SKM-1 (cell line): ENCODE data around the gene CHRFAM7A.
"Not testable (repeated sequence)": the region's sequence is repeated elsewhere in the genome, so short reads cannot be mapped to it uniquely, and the experiment has no call there.

Source experiments
- DNase-seq: peaks from one replicate; lab custom pipeline; 2025; ENCODE audit not compliant: unreplicated experiment; lab: John Stamatoyannopoulos, UW

The CHRFAM7A gene

DNA sequence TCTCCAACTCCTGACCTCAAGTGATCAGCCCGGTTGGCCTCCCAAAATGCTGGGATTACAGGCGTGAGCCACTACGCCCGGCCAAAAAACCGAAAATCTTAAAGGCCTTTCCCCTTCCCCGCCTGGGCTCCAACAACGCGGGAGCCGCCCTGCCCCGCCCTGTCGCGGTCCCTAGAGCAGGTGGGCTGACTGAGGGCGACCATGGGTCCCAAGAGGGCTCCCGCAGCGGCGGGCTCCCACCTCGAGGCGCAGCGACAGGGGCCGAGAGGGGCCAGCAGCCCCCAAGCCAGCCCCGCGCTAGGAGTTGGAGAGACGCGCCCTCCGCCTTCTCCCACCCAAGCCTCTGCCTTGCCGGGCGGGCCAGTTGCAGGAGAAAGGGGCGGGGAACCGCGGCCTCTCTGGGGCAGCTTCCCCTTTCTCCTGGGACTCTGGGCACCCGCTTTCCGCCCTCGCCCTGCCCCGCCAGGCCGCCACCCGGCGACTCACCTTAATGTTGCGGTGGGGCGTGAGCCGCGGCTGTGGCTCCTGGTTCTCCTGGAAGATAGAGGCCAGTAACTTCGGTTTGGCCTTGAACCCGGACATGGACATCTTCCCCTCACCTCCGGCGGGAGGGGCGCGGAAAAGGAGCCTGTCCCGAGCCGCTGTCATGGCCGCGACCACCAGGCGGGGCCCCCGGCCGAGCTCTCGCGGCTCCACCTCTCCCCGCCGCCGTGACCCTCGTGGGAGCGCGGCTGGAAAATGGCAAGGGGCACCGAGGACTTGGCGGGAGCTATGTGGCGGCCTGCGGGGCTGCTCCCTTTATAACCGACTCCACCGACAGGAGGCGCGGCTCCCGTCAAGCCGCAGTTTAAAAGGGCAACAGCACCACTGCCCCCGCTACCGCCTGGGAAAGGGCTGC is at the start of gene CHRFAM7A:
CHRFAM7A (minus strand) TSS at position 775 of the 898 bp plus-strand sequence. CDS start 10,189 bp downstream, outside the sequence.
- not testable (repeated sequence) for DNase-seq

DNA sequence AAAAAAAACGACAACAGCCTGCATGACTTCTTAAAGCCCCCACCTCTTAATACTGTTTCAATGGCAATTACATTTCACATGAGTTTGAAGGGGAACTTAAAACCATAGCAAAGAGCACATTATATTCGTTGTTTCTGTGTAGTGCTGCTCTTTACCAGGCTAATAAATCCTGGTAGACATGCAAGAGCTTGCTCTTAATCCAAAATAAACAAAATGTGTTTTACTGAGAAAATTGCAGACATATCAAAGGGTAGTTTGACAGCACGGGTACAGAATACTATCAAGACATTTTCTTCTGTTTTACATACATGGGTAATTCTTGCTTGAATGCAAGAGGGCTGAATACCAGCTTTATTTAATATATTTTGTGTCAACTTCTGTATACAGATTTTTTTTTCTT is 45.0 kb upstream of the CHRFAM7A start:
- not testable (repeated sequence) for DNase-seq

DNA sequence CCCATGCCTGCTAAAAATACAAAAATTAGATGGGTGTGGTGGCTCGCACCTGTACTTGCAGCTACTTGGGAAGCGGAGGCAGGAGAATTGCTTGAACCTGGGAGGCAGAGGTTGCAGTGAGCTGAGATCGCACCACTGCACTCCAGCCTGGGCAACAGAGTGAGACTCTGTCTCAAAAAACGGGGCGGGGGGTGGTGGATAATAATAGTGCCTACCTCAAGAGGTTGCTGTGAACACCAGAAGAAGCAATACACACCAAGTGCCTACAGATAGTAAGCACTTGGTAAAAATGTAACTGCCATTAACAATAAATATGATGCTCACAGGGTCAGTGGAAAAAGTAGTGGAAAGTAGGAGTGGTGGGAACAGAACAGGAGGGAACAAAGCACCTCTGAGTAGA is 42.5 kb upstream of the CHRFAM7A start:
- not testable (repeated sequence) for DNase-seq

DNA sequence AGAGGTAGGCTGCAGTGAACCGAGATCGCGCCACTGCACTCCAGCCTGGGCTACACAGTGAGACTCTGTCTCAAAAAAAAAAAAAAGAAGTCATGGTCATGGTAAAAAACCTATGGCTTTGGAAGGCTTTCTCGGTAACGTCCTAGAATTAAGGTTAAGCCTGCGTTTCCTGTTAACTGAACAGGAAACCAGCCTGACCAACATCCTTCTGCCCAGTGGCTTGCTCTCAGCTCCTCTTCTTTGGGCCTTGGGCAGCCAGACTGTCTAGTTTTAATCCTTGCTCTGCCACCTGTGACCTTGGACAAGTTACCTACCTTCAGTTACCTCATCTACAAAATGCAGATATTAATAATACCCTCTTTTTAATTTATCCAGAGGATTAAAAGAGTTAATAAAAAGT is 27.4 kb upstream of the CHRFAM7A start:
- DNase-seq, result not testable (repeated sequence)

DNA sequence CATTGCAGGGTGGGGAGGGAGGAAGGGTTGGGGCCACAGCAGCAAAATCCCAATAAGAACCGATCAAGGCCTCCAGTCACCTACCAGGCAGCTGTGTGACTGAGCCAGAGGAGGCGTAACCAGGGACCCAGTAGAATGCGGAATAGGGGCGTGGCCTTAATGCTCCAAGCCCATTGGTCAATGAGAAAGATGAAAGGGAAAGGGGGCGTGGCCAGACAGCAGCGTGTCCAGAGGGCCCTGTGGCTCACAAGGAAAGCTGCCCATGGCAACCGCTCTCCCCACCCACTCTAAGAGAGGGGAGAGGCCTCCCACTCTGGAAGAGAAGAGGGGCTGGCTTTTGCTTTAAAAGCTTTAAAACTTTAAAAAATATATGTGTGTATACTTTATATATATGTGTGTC is 20.8 kb upstream of the CHRFAM7A start, which contains the start of gene GOLGA8R:
GOLGA8R (minus strand) TSS at position 101 of the 400 bp plus-strand sequence; CDS start at position 3, 98 bp downstream.
- DNase-seq, result not testable (repeated sequence)

DNA sequence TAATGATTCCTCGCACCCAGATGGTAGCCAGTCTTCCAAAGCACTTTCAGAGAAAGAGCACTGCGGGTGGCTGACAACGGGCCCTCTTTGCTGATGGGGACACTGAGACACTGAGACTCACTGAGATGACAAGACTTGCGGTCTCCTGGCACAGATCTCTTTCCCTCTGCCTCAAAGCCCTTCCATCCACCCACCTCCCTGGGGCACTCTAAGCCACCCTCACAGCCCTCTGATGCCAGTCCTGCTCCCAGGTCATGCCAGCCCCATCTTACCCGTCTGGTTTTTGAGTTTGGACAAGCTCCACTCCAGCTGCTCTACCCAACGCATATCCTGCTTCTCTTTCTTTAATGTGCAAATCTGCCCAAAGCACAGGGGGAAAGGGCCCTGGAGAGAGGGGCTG is 14.3 kb upstream of the CHRFAM7A start:
- not testable (repeated sequence) for DNase-seq

DNA sequence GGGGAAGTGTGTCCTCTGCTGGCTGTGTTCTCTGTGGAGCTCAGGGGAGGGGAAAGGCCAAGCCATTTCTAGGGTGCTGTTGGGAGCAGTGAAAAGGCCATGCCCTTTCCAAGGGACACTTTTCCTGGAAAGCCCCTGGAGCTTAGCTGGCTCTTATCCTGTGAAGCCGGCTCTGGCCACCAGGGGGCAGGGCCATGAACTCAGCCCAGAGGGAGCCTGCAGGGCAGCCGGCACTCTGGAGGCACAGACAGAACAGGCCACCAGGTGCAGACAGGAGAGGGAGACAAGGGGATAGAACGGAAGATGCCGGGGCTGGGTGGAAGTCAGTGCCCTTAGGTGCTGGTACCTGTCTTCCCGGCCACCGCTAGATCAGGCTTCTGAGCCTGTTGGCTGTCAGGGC is 5.6 kb upstream of the CHRFAM7A start:
- not testable (repeated sequence) for DNase-seq

DNA sequence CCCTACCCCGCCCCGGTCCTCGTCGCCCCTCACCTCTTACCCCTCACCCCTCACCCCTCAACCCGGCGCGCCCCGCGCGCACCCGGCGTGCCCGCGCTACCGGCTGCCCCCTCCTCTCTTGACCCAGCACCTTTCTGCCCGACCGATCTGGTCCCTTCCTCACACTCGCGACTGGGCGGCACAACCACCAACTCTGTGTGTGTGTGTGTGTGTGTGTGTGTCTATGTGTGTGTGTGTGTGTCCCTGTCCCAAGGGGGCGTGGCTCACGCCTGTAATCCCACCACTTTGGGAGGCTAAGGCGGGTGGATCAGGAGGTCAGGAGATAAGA is 288 bp upstream of the CHRFAM7A start:
- not testable (repeated sequence) for DNase-seq

DNA sequence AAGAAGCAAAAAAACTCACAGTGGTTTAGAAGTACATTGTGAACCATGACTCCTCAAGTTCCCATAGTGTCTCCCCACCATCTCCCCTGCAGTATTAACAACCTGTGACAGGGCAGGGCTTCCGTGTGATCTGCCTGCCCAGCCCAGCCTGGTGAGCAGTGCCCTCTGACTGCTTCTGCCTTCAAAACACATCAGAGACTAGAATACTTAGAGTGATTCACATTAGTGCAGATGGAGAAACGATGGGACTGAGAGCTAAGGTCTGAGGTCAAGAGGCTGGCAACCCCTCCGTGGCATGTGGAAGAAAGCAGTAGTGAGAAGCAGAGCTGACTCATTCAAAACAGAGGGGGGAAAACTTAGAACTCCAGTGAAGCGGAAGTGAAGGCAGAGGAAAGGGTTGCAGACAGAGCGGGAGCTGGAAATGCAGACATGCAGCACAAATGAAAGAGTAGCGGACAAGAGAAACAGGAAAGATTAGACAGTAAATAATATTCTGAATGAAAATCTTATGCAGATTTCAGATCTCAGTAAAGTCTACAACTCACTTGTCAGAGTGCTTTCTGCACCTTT is 6.9 kb downstream of the CHRFAM7A start:
- not testable (repeated sequence) for DNase-seq

DNA sequence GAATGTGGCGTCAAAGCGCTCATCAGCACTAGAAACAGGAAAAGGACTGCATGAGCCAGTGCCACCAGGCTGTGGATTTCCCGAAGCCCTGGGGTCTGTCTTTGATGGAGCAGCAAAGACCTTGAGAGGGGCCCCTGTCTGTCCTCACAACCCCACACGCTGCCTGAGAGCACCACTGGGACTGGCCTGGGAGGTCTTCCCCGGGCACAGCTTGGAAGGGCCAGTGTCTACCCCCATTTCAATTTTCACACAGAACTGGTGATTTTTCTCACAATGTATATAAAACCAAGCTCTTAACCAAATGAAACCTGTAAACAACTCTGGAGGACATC is 16.3 kb downstream of the CHRFAM7A start:
- not testable (repeated sequence) for DNase-seq

DNA sequence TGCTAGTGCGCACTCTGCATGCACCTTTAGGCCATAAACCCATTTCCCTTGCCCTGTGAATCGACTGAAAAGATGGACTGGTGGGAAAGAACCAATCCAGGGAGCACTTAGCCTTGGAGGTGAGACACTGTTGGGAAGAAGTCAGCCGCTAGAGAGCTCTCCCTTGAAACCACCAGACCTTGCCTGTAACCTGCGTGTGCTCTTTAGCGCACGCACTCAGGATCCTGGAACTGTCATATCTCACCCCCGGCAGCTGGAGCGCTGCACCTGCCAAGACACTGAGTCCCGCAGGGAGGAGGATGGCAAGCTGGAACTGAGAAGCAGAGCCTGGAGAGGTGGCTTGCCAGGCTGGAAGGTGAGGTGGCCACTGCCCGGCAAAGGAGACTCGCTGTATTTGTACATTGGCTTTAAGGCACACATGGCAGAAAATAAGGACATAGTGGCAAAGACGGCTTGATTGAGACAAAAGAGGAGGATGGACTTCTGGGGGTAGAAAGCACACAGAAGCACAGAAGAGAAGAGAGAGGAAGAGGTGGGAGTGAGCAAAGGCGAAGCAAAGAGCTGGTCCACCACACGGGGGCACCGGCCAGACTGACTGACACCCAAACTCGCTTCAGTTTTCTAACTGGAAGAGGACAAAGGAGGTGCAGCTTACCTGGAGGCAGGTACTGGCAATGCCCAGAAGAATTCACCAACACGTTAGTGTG is 16.8 kb downstream of the CHRFAM7A start:
- DNase-seq, result not testable (repeated sequence)

DNA sequence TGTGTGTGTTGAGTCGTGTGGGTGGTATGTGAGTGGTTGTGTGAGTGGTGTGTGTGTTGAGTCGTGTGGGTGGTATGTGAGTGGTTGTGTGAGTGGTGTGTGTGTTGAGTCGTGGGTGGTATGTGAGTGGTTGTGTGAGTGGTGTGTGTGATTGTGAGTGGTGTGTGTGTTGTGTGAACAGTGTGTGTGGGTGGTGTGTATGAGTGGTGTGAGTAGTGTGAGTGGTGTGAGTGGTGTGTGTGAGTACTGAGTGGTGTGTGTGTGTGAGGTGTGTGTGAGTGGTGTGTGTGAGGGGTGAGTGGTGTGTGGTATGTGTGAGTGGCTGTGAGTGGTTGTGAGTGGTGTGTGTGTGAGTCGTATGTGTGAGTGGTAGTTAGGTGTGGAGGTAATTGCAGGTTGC is 17.5 kb downstream of the CHRFAM7A start:
- not testable (repeated sequence) for DNase-seq

DNA sequence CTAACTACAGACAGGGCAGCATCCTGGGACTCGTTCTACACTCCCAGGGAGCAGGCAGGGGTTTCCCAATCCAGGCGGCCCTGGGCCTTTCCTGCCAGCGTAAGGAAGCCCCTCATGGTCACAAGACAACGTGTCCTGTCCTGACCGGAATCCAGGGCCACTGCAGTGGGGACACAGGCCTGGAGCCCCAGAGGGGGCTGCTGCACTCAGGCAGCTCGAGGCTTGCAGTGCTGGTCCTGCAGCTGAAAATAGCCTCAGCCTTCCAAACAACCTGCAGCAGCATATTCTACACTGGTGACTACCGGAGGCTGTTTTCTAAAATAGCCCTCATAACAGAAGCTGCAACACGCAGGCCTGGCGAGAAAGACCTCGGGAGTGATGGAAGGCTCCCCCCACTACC is 18.5 kb downstream of the CHRFAM7A start:
- not testable (repeated sequence) for DNase-seq

DNA sequence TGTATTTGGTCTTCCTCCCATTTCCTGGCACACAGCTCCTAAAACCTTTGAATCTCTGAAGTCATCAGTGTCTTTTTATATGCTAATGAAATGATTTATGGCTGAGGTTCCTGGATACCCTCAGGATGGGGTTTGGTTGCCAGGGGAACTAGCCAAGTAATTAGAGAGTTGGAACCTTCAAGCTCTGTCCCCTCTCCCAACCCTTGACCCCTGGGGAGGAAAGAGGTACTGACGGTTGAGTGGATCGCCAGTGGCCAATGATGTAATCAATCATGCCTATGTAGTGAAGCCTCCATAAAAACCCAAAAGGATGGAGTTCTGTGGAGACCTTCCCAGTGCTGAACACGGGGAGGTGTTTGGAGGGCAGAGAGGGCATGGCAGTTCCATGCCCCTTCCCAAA is 25.1 kb downstream of the CHRFAM7A start:
- not testable (repeated sequence) for DNase-seq

DNA sequence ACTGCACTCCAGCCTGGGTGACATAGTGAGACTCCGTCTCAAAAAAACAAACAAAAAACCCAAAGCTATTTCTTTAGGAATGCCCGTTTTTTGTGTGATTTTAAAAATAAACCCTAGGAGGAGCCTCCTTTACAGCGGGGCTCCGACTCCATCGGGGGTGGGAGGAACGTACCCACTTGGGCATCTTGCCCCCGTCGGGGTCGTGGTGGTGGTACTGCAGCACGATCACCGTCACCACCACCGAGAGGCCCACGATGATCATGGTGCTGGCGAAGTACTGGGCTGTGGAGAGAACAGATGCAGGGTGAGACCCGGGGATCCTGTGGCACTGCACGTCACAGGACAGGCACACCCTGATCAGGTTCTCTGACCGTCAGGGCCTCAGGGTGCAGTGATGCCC is 26.1 kb downstream of the CHRFAM7A start:
- DNase-seq, result not testable (repeated sequence)

DNA sequence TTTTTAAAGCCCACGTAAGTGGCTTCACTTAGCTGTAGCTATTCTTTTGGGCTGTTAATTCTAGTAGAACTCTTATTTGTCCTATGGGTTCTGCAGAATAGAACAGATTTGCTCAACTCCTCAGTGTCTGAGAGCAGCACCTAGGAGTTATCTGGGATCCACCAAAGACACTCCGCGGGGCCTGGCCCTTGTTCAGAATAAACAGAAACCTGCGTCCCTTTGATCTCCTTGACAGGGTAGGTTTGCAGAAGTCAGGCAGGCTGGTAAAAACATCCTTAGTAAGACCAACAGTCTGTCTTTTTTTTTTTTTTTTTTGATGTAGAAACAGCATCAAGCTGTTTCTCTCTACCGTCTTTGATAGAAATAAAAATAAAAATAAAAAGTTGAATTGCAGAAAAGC is 31.9 kb downstream of the CHRFAM7A start:
- not testable (repeated sequence) for DNase-seq

DNA sequence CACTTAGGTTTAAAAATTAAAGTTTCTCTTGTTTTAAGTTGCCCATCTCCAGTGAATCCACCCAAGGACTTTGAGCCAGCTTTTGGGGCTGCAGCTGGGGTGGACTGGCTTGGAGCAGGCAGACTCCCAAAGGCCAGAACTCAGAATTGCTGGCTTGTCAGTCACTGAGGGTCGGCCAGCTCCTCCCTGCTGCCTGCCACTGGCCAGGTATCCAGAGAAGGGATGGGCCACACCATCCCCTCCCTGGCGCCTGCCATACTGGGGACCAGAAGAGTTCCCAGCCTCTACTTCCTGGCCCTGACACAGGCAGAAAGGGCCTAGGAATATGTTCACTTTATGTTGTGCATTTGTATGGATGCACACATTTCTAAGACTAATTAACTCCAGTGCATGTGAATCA is 32.4 kb downstream of the CHRFAM7A start:
- not testable (repeated sequence) for DNase-seq

DNA sequence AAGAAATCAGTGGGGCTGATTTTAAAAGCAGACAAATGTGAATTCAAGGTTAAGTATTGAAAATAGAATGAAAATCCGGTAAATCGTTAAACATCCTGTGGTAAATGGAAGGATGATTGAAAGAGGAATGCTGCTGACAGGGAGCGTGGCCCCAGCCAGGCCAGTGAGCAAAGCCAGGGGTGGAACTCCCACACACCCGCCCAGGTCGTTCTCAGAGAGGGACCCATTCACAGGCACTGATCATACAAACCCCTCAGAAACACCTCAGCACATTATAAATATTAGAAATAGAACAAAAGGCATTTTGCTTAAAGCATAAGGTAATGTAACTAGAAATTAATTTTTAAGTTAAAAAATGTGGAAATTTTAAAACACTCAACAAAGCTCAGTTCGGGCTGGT is 38.3 kb downstream of the CHRFAM7A start:
- not testable (repeated sequence) for DNase-seq

DNA sequence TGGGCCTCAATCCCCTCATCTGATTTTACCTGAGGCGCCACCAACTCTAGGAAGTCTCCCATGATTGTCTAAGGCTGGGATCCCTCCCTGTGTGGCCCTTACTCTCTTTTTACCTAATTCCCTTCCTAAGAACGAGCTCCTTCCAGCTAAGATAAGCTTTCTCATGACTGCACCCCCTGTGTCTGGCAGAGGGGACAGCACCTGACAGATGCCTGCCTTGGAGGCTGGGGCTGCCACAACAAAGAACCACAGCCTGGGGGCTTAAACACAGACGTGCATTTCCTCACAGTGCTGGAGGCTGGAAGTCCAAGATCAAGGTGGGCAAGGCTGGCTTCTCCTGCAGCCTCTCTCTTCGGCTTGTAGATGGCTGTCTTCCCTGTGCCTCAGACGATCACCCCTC is 43.5 kb downstream of the CHRFAM7A start:
- not testable (repeated sequence) for DNase-seq

DNA sequence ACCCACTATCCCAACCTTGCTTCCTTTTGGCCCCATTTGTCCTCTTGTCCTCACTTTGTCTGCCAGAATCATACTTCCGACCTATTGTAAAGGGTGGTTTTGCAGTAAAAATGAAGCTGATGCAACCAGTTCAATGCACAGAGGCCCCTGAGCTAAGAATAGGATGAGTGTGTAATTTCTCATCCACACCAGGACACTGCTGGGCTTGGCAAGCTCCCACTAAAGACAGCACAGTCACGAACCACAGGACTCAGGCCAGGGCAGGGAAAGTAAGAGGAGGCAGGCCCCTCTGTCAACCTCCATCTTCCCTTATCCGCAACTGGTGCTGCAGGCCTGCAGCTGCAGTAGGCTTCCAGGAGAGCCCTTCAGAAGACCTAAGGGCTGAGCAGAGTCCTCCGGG is 56.8 kb downstream of the CHRFAM7A start:
- DNase-seq, result not testable (repeated sequence)

DNA sequence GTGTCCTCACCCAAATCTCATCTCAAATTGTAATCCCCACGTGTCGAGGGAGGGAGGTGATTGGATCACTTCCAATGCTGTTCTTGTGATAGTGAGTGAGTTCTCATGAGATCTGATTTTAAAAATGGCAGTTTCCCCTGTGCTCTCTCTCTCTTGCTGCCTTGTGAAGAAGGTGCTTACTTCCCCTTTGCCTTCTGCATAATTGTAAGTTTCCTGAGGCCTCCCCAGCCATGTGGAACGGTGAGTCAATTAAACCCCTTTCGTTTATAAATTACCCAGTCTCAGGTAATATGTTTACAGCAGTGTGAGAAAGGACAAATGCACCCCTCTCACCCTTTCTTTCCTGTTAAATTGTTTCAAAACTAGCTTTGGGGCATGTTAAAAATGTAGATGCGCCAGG is 59.2 kb downstream of the CHRFAM7A start:
- not testable (repeated sequence) for DNase-seq

DNA sequence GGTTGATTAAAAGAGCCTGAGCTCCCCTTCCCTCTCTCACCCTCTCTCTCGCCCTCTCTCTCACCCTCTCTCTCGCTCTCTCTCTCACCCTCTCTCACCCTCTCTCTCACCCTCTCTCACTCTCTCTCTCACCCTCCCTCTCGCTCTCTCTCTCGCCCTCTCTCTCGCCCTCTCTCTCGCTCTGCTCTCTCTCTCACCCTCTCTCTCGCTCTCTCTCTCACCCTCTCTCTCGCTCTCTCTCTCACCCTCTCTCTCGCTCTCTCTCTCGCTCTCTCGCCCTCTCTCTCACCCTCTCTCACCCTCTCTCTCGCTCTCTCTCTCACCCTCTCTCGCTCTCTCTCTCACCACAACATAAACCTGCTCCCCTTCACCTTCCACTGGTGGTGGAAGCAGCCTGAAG is 67.2 kb downstream of the CHRFAM7A start:
- DNase-seq, result not testable (repeated sequence)
